Measurements from ENCODE around the gene ONECUT3. TPM values are rescaled to one million over a fixed set of nuclear protein-coding genes. Genes with fewer than 3 reads are reported as not detected.

The ONECUT3 gene
- total RNA-seq, 1 experiment from 2014 or later: not detected

DNA sequence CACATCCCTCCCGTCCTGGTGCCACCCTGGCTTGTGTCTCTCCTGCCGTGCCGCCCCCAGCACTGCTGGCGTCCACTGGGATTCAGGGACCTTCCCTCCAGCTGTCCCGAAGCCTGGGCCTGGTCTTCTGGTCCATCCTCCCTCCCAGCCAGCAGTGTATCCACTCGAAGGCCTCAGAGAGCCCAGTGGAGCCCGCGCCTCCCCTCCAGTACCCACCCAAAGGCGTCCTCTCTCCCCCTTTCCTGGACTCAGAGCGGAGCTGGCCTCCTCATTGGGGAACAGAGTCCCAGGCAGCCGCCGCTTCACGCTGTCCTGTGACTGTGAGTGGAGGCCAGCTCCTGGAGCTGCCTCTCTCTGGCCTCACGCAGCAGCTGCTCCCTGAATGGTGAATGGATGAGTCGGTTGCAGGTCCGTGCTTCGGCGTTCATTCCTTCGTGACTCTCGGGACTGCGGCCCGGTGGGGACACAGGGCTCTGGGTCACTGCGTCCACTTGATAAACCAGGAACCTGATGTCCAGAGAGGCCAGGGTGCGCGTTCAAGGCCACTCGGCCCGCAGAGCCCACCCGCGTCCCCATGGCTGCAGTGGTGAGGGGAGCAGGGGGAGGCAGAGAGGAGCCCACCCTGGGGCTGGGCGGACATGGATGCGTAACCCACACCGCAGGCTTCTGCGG, 12.1 kb downstream of the ONECUT3 start:
- Mint-ChIP-seq H3K27me3 (ENCODE audit: insufficient read depth, unreplicated experiment) (peaks cover 28% of the 10 kb centered on the region), H3K36me3 (ENCODE audit: insufficient read depth, unreplicated experiment) (no peaks in the 10 kb centered on the region), H3K27ac (ENCODE audit: unreplicated experiment) (no peak overlapping the region), H3K4me1 (ENCODE audit: low read depth, unreplicated experiment) (no peaks in the 10 kb centered on the region), H3K9me3 (ENCODE audit: unreplicated experiment) (peaks cover 1% of the 10 kb centered on the region), H3K4me3 (ENCODE audit: unreplicated experiment) (no peak overlapping the region)
- ChIA-PET CTCF (interaction anchor here (2.0 kb wide), 1 partner anchor 93 kb away, joined by 9 read pairs; no protein-coding TSS in a partner anchor), POLR2A (no interaction called here)
- Histone ChIP-seq H3K4me1 (no peaks in the 10 kb centered on the region), H3K4me3 (ENCODE audit: low read depth, low read length) (no peak overlapping the region), H3K36me3 (ENCODE audit: control insufficient read depth, insufficient read depth, low read length) (no peaks in the 10 kb centered on the region), H3K27me3 (replicated peaks; ENCODE audit: control insufficient read depth, insufficient read depth, low read length) (no peaks in the 10 kb centered on the region; the same call in 1 of the 2 replicates), H3K9me3 (no peaks in the 10 kb centered on the region)
- intact Hi-C loops (cut with micrococcal nuclease; ENCODE audit: unreplicated experiment): no loop called here
- no peak for DNase-seq
- no TSS peak for BruUV-seq (replicated peaks)
- TF ChIP-seq, protein P1, sequence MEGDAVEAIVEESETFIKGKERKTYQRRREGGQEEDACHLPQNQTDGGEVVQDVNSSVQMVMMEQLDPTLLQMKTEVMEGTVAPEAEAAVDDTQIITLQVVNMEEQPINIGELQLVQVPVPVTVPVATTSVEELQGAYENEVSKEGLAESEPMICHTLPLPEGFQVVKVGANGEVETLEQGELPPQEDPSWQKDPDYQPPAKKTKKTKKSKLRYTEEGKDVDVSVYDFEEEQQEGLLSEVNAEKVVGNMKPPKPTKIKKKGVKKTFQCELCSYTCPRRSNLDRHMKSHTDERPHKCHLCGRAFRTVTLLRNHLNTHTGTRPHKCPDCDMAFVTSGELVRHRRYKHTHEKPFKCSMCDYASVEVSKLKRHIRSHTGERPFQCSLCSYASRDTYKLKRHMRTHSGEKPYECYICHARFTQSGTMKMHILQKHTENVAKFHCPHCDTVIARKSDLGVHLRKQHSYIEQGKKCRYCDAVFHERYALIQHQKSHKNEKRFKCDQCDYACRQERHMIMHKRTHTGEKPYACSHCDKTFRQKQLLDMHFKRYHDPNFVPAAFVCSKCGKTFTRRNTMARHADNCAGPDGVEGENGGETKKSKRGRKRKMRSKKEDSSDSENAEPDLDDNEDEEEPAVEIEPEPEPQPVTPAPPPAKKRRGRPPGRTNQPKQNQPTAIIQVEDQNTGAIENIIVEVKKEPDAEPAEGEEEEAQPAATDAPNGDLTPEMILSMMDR (IDR thresholded peaks at IDR 0.05; ENCODE audit: insufficient read depth in 1 of 2, low read depth in 1 of 2, low read length in 1 of 2, severe bottlenecking in 1 of 2, unreplicated experiment in 1 of 2): no peak

DNA sequence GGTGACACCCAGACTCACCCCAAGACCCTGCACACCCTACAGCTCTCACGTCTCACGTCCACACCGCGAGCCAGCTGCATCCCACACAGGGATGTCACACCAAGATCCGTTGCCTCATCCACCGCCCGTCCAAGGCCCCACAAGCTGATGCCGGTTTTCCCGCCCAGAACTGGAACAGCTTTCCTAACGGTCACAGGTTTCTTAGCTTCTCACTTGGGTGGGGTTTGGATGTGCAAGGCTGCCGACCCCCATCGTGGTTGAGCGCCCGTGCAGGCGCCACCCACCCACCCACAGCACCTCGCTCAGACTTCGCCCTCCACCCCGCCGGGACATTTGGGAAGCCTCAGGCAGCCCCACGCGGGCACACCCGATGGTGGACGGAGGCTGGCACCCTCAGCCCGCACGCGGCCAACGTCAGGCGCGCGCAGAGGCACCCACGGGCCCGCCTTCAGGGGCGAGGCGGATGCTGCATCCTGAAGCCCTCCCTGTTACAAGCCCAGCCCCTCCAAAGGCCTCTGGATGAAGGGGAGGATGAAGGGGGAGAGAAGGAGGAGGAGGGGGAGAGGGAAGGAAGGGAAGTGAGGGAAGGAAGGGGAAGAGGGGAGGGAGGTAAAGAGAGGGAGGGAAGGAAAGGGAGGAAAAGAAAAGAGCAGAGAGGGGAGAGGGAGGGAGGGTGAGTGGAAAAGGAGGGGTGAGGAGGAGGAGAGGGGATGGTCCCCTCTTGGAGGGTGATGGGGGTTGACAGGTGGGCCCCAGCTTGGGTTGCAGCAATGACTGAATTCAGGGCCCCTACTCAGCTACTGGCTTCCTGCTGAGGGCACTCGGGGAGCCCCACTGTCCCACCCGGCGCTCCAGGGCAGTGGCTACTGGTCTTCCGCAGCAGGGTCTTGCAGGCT, 12.8 kb downstream of the ONECUT3 start:
- Histone ChIP-seq H3K4me3 (ENCODE audit: low read depth, low read length) (no peak overlapping the region), H3K4me1 (no peaks in the 10 kb centered on the region), H3K36me3 (ENCODE audit: control insufficient read depth, insufficient read depth, low read length) (no peaks in the 10 kb centered on the region), H3K9me3 (peaks cover 8% of the 10 kb centered on the region), H3K27me3 (replicated peaks; ENCODE audit: control insufficient read depth, insufficient read depth, low read length) (no peaks in the 10 kb centered on the region; the same call in 1 of the 2 replicates)
- H3K36me3 Mint-ChIP-seq (ENCODE audit: insufficient read depth, unreplicated experiment): no peaks in the 10 kb centered on the region
- no TSS peak for BruUV-seq (replicated peaks)
- DNase-seq: no peak
- POLR2A ChIA-PET: no interaction called here
- no peaks in the 10 kb centered on the region for H3K4me1 Mint-ChIP-seq (ENCODE audit: low read depth, unreplicated experiment)
- TF ChIP-seq, protein P1 (IDR thresholded peaks at IDR 0.05; ENCODE audit: insufficient read depth in 1 of 2, low read depth in 1 of 2, low read length in 1 of 2, severe bottlenecking in 1 of 2, unreplicated experiment in 1 of 2): no peak
- no peak overlapping the region for H3K4me3 Mint-ChIP-seq (ENCODE audit: unreplicated experiment)
- H3K27ac Mint-ChIP-seq (ENCODE audit: unreplicated experiment): no peak overlapping the region
- H3K9me3 Mint-ChIP-seq (ENCODE audit: unreplicated experiment): peaks cover 9% of the 10 kb centered on the region
- intact Hi-C loops (cut with micrococcal nuclease; ENCODE audit: unreplicated experiment): no loop called here
- H3K27me3 Mint-ChIP-seq (ENCODE audit: insufficient read depth, unreplicated experiment): peaks cover 23% of the 10 kb centered on the region
- CTCF ChIA-PET: interaction anchor here (2.0 kb wide), 1 partner anchor 94 kb away, joined by 9 read pairs; no protein-coding TSS in a partner anchor

DNA sequence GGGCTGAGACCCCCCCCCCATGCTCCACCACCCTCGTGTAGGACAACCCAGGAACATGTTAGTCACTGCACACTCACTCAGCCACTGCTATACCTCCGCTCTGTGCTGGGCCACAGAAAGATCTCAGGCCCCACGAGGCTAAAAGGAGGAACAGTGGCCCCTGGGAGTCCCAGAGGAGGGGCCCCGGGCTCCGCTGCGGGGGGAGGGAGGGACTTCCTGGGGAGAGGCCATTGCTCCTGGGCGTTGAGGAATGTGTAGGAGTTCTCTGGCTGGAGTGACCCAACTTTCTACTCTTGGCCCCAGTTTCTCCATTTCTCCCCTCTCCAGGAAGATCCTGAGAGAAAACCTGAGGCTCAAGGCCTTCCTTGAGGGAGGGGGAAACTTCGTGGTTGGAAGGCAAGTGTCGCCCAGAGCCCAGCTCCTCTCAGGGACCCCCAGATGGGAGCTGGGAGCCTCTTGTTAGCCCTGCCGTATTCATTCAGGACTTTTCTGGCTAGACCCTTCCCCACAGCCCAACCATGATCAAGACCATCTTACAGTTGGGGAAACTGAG, 13.6 kb downstream of the ONECUT3 start:
- Histone ChIP-seq H3K36me3 (ENCODE audit: control insufficient read depth, insufficient read depth, low read length) (no peaks in the 10 kb centered on the region), H3K27me3 (replicated peaks; ENCODE audit: control insufficient read depth, insufficient read depth, low read length) (no peaks in the 10 kb centered on the region; the same call in 1 of the 2 replicates), H3K4me1 (no peaks in the 10 kb centered on the region), H3K4me3 (ENCODE audit: low read depth, low read length) (no peak overlapping the region), H3K9me3 (peaks cover 11% of the 10 kb centered on the region)
- ChIA-PET CTCF (interaction anchor here (2.0 kb wide), 1 partner anchor 95 kb away, joined by 9 read pairs; no protein-coding TSS in a partner anchor), POLR2A (no interaction called here)
- Mint-ChIP-seq H3K4me3 (ENCODE audit: unreplicated experiment) (no peak overlapping the region), H3K27ac (ENCODE audit: unreplicated experiment) (no peak overlapping the region), H3K27me3 (ENCODE audit: insufficient read depth, unreplicated experiment) (peaks cover 16% of the 10 kb centered on the region), H3K36me3 (ENCODE audit: insufficient read depth, unreplicated experiment) (no peaks in the 10 kb centered on the region), H3K9me3 (ENCODE audit: unreplicated experiment) (peaks cover 13% of the 10 kb centered on the region), H3K4me1 (ENCODE audit: low read depth, unreplicated experiment) (no peaks in the 10 kb centered on the region)
- BruUV-seq (replicated peaks): no TSS peak
- intact Hi-C loops (cut with micrococcal nuclease; ENCODE audit: unreplicated experiment): loop anchor here (1.0 kb wide), 1 partner anchor 95 kb away; no protein-coding TSS in a partner anchor
- TF ChIP-seq, protein P1 (IDR thresholded peaks at IDR 0.05; ENCODE audit: insufficient read depth in 1 of 2, low read depth in 1 of 2, low read length in 1 of 2, severe bottlenecking in 1 of 2, unreplicated experiment in 1 of 2): no peak
- no peak for DNase-seq
